Astrocyte (in vitro differentiated cells and primary cell): ENCODE measurements around the gene SNX8. TPM values are rescaled to one million over a fixed set of nuclear protein-coding genes. Genes with fewer than 3 reads are reported as not detected.
A peak's percentile ranks its signal among the peaks of the same experiment; 100 is the strongest.

Experiments used
- DNase-seq: peaks from one replicate; pipeline ENCODE4 v3.0.0-alpha.2; 2010; ENCODE audit warnings: low read depth
- FAIRE-seq: peaks from 2 replicates; lab custom pipeline; 2011; peaks lifted over from hg19 to GRCh38; lab: Jason Lieb, UNC
- H2AFZ ChIP-seq: 2 replicates; pipeline ENCODE4 v1.6.0; 2012; ENCODE audit warnings: low read depth, low read length, inconsistent platforms
- H3K27ac ChIP-seq: 2 replicates; pipeline ENCODE4 v1.5.1; 2011; ENCODE audit warnings: low read depth, low read length, inconsistent platforms
- H3K27me3 ChIP-seq: 2 replicates; pipeline ENCODE4 v1.6.0; 2011; ENCODE audit warnings: low read length, inconsistent platforms; ENCODE audit not compliant: insufficient read depth
- H3K36me3 ChIP-seq: 2 replicates; pipeline ENCODE4 v1.5.1; 2011; ENCODE audit warnings: low read length, inconsistent platforms; ENCODE audit not compliant: insufficient read depth
- H3K4me1 ChIP-seq: 2 replicates; pipeline ENCODE4 v1.5.1; 2011; ENCODE audit warnings: low read length, inconsistent platforms; ENCODE audit not compliant: insufficient read depth
- H3K4me2 ChIP-seq: 2 replicates; pipeline ENCODE4 v1.6.0; 2012; ENCODE audit warnings: low read length, inconsistent platforms
- H3K4me3 ChIP-seq: 2 replicates; pipeline ENCODE4 v1.5.1; 2011; ENCODE audit warnings: low read depth, mild to moderate bottlenecking, low read length, inconsistent platforms; ENCODE audit not compliant: insufficient read depth
- H3K79me2 ChIP-seq: 2 replicates; pipeline ENCODE4 v1.6.0; 2012; ENCODE audit warnings: mild to moderate bottlenecking, low read length, inconsistent platforms; ENCODE audit not compliant: insufficient read depth
- H3K9ac ChIP-seq: 2 replicates; pipeline ENCODE4 v1.6.0; 2012; ENCODE audit warnings: mild to moderate bottlenecking, low read length, inconsistent platforms
- H3K9me3 ChIP-seq: 2 replicates; pipeline ENCODE4 v1.5.1; 2012; ENCODE audit warnings: low read depth, mild to moderate bottlenecking, low read length, inconsistent platforms; ENCODE audit not compliant: insufficient read depth
- H4K20me1 ChIP-seq: 2 replicates; pipeline ENCODE4 v1.6.0; 2012; ENCODE audit warnings: low read length, inconsistent platforms; ENCODE audit not compliant: insufficient read depth
- H3K27ac Mint-ChIP-seq: one replicate; pipeline ENCODE4 v1.8.0; 2021; ENCODE audit warnings: mild to moderate bottlenecking, mixed read lengths; ENCODE audit not compliant: unreplicated experiment
- H3K27me3 Mint-ChIP-seq: one replicate; pipeline ENCODE4 v1.8.0; 2021; ENCODE audit warnings: low read depth, mixed read lengths; ENCODE audit not compliant: unreplicated experiment
- H3K36me3 Mint-ChIP-seq: one replicate; pipeline ENCODE4 v1.8.0; 2021; ENCODE audit warnings: low read depth, mixed read lengths; ENCODE audit not compliant: unreplicated experiment
- H3K4me1 Mint-ChIP-seq: one replicate; pipeline ENCODE4 v1.8.0; 2021; ENCODE audit warnings: low read depth, mixed read lengths; ENCODE audit not compliant: unreplicated experiment
- H3K4me3 Mint-ChIP-seq: one replicate; pipeline ENCODE4 v1.8.0; 2021; ENCODE audit warnings: mild to moderate bottlenecking, moderate library complexity, mixed read lengths; ENCODE audit not compliant: unreplicated experiment
- H3K9me3 Mint-ChIP-seq: one replicate; pipeline ENCODE4 v1.8.0; 2021; ENCODE audit warnings: mild to moderate bottlenecking, mixed read lengths; ENCODE audit not compliant: unreplicated experiment
- CTCF ChIP-seq: IDR thresholded peaks from 2 replicates; pipeline ENCODE4 v1.5.1; 2011; ENCODE audit warnings: low read depth, mild to moderate bottlenecking, inconsistent platforms, low read length, moderate library complexity; ENCODE audit not compliant: insufficient read depth
- EZH2 ChIP-seq: IDR thresholded peaks from 2 replicates; pipeline ENCODE4 v1.6.1; 2012; ENCODE audit warnings: mild to moderate bottlenecking, low read length, inconsistent platforms; ENCODE audit not compliant: insufficient read depth
- total RNA-seq: library from RNA; stranded (reverse); gene quantifications from 2 replicates; pipeline ENCODE4 v1.2.1, GENCODE V29; 2021

Gene SNX8
- total RNA-seq, 1 donor from 2014 or later: 28.9 TPM

- Mint-ChIP-seq H3K4me3 (peak overlapping the region; percentile 20), H3K36me3 (peaks cover 17% of the 10 kb centered on the region), H3K27ac (no peak overlapping the region), H3K9me3 (no peaks in the 10 kb centered on the region), H3K4me1 (peaks cover 3% of the 10 kb centered on the region), H3K27me3 (peaks cover 5% of the 10 kb centered on the region)
- Histone ChIP-seq H3K4me1 (peaks cover 14% of the 10 kb centered on the region), H3K79me2 (no peaks in the 10 kb centered on the region), H3K4me2 (peak overlapping the region; percentile 44), H3K27me3 (no peaks in the 10 kb centered on the region), H4K20me1 (peaks cover 29% of the 10 kb centered on the region), H3K4me3 (no peak overlapping the region), H3K27ac (no peak overlapping the region), H3K9me3 (no peaks in the 10 kb centered on the region), H3K36me3 (no peaks in the 10 kb centered on the region), H2AFZ (no peak overlapping the region), H3K9ac (no peak overlapping the region)
- no peak for FAIRE-seq
- no peak for TF ChIP-seq CTCF
- no peak for TF ChIP-seq EZH2
- DNase-seq: peak; percentile 55
Measured at GRCh38 chr7:2255145-2256139, 58.8 kb downstream of the SNX8 start.

GRCh38 chr7:2254429-2255144, 59.7 kb downstream of the SNX8 start:
- no peaks in the 10 kb centered on the region for H3K27me3 ChIP-seq
- no peaks in the 10 kb centered on the region for H3K79me2 ChIP-seq
- DNase-seq (no peak), FAIRE-seq (no peak)
- H3K9me3 ChIP-seq: no peaks in the 10 kb centered on the region
- H3K27ac Mint-ChIP-seq: no peak overlapping the region
- H3K36me3 ChIP-seq: no peaks in the 10 kb centered on the region
- peaks cover 3% of the 10 kb centered on the region for H3K4me1 Mint-ChIP-seq
- no peak overlapping the region for H3K4me2 ChIP-seq
- no peak overlapping the region for H3K27ac ChIP-seq
- H3K36me3 Mint-ChIP-seq: peaks cover 14% of the 10 kb centered on the region
- no peak for TF ChIP-seq EZH2
- TF ChIP-seq CTCF: no peak
- H3K4me3 ChIP-seq: no peak overlapping the region
- H3K9me3 Mint-ChIP-seq: no peaks in the 10 kb centered on the region
- peaks cover 5% of the 10 kb centered on the region for H3K27me3 Mint-ChIP-seq
- peaks cover 26% of the 10 kb centered on the region for H4K20me1 ChIP-seq
- no peak overlapping the region for H3K4me3 Mint-ChIP-seq
- H3K9ac ChIP-seq: no peak overlapping the region
- no peak overlapping the region for H2AFZ ChIP-seq
- H3K4me1 ChIP-seq: peaks cover 17% of the 10 kb centered on the region
